Hepatocyte (in vitro differentiated cells): ENCODE results near the gene C1orf87.
"Not testable (repeated sequence)": the region's sequence is repeated elsewhere in the genome, so short reads cannot be mapped to it uniquely, and the experiment has no call there.

ENCODE experiments used
- EZH2 ChIP-seq: fragments of 200-600 bp; sonication (generic); IDR thresholded peaks from 2 replicates; pipeline ENCODE4 v1.6.1; 2016; ENCODE audit warnings: antibody characterized with exemption, mild to moderate bottlenecking, borderline replicate concordance
- EZH2phosphoT487 ChIP-seq: fragments of 200-600 bp; sonication (generic); IDR thresholded peaks from one replicate; pipeline ENCODE4 v1.6.1; 2018; ENCODE audit warnings: antibody characterized with exemption, mild to moderate bottlenecking, low read depth, moderate library complexity; ENCODE audit not compliant: unreplicated experiment, severe bottlenecking
- TF ChIP-seq, protein P1 (sequence below): fragments of 200-600 bp; sonication (generic); IDR thresholded peaks from 2 replicates; pipeline ENCODE4 v1.5.1; 2016; ENCODE audit warnings: antibody characterized with exemption, mild to moderate bottlenecking; ENCODE audit not compliant: poor library complexity

- TF ChIP-seq, protein P1, sequence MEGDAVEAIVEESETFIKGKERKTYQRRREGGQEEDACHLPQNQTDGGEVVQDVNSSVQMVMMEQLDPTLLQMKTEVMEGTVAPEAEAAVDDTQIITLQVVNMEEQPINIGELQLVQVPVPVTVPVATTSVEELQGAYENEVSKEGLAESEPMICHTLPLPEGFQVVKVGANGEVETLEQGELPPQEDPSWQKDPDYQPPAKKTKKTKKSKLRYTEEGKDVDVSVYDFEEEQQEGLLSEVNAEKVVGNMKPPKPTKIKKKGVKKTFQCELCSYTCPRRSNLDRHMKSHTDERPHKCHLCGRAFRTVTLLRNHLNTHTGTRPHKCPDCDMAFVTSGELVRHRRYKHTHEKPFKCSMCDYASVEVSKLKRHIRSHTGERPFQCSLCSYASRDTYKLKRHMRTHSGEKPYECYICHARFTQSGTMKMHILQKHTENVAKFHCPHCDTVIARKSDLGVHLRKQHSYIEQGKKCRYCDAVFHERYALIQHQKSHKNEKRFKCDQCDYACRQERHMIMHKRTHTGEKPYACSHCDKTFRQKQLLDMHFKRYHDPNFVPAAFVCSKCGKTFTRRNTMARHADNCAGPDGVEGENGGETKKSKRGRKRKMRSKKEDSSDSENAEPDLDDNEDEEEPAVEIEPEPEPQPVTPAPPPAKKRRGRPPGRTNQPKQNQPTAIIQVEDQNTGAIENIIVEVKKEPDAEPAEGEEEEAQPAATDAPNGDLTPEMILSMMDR = not testable (repeated sequence)
- TF ChIP-seq EZH2phosphoT487, EZH2: not testable (repeated sequence)
These were observed 104.8 kb downstream of the C1orf87 start for GRCh38 chr1:59968746-59969145.
